H9 (cell line): ENCODE results near the gene GRIFIN. TPM values are rescaled to one million over a fixed set of nuclear protein-coding genes. Genes with fewer than 3 reads are reported as not detected.
A peak's percentile ranks its signal among the peaks of the same experiment; 100 is the strongest.

Source experiments
- DNase-seq: peaks from one replicate; pipeline ENCODE4 v3.0.0-alpha.2; 2017
- H2AFZ ChIP-seq: one replicate; pipeline ENCODE4 v1.6.1; 2013; ENCODE audit warnings: mild to moderate bottlenecking, low read length, control low read depth, moderate library complexity
- H2AK5ac ChIP-seq: 2 replicates; pipeline ENCODE4 v1.6.1; 2013; ENCODE audit warnings: low read length, control low read depth, mixed read lengths; ENCODE audit not compliant: insufficient read length
- H2BK120ac ChIP-seq: one replicate; pipeline ENCODE4 v1.6.1; 2013; ENCODE audit warnings: low read depth, mild to moderate bottlenecking, low read length, control low read depth, inconsistent platforms; ENCODE audit not compliant: poor library complexity, severe bottlenecking
- H2BK12ac ChIP-seq: 2 replicates; pipeline ENCODE4 v1.6.1; 2013; ENCODE audit warnings: low read length, control low read depth, mixed read lengths, low read depth; ENCODE audit not compliant: insufficient read length
- H2BK15ac ChIP-seq: 2 replicates; pipeline ENCODE4 v1.6.1; 2013; ENCODE audit warnings: low read depth, low read length, control low read depth
- H2BK20ac ChIP-seq: one replicate; pipeline ENCODE4 v1.6.1; 2013; ENCODE audit warnings: low read depth, mild to moderate bottlenecking, low read length, control low read depth, inconsistent platforms; ENCODE audit not compliant: poor library complexity, severe bottlenecking
- H2BK5ac ChIP-seq: 2 replicates; pipeline ENCODE4 v1.6.1; 2013; ENCODE audit warnings: low read length, control low read depth, mixed read lengths; ENCODE audit not compliant: insufficient read length
- H3K14ac ChIP-seq: 2 replicates; pipeline ENCODE4 v1.6.1; 2013; ENCODE audit warnings: low read length, control low read depth; ENCODE audit not compliant: insufficient read depth
- H3K18ac ChIP-seq: 2 replicates; pipeline ENCODE4 v1.6.1; 2013; ENCODE audit warnings: low read depth, mild to moderate bottlenecking, mixed read lengths, low read length, control low read depth; ENCODE audit not compliant: insufficient read length
- H3K23ac ChIP-seq: 2 replicates; pipeline ENCODE4 v1.6.1; 2013; ENCODE audit warnings: low read length, control low read depth, mixed read lengths, low read depth; ENCODE audit not compliant: insufficient read length
- H3K23me2 ChIP-seq: 2 replicates; pipeline ENCODE4 v1.6.1; 2013; ENCODE audit warnings: low read depth, mild to moderate bottlenecking, mixed read lengths, low read length, control low read depth; ENCODE audit not compliant: insufficient read length, poor library complexity, severe bottlenecking
- H3K27ac ChIP-seq: 2 replicates; pipeline ENCODE4 v1.5.1; 2013; ENCODE audit warnings: low read length, control low read depth, mixed read lengths, low read depth; ENCODE audit not compliant: insufficient read length
- H3K27me3 ChIP-seq: 2 replicates; pipeline ENCODE4 v1.6.1; 2013; ENCODE audit warnings: low read length, control low read depth, inconsistent platforms; ENCODE audit not compliant: insufficient read depth
- H3K4ac ChIP-seq: 2 replicates; pipeline ENCODE4 v1.6.1; 2013; ENCODE audit warnings: low read depth, mild to moderate bottlenecking, control low read depth, inconsistent platforms, low read length, moderate library complexity
- H3K4me1 ChIP-seq: 2 replicates; pipeline ENCODE4 v1.6.1; 2013; ENCODE audit warnings: low read length, control low read depth, inconsistent platforms; ENCODE audit not compliant: insufficient read depth
- H3K4me2 ChIP-seq: 2 replicates; pipeline ENCODE4 v1.6.1; 2013; ENCODE audit warnings: low read length, control low read depth, mixed read lengths; ENCODE audit not compliant: insufficient read length, insufficient read depth
- H3K56ac ChIP-seq: 2 replicates; pipeline ENCODE4 v1.6.1; 2013; ENCODE audit warnings: low read depth, mild to moderate bottlenecking, mixed read lengths, low read length, control low read depth; ENCODE audit not compliant: insufficient read length
- H3K79me1 ChIP-seq: 2 replicates; pipeline ENCODE4 v1.6.1; 2013; ENCODE audit warnings: low read depth, mild to moderate bottlenecking, moderate library complexity, low read length, control low read depth, inconsistent platforms; ENCODE audit not compliant: insufficient read depth, poor library complexity, severe bottlenecking
- H3K79me2 ChIP-seq: 2 replicates; pipeline ENCODE4 v1.6.1; 2013; ENCODE audit warnings: low read length, control low read depth, inconsistent platforms; ENCODE audit not compliant: insufficient read depth
- H3K9ac ChIP-seq: 2 replicates; pipeline ENCODE4 v1.6.1; 2013; ENCODE audit warnings: low read length, control low read depth, mixed read lengths; ENCODE audit not compliant: insufficient read length; ENCODE audit errors: extremely low read depth
- H3K9me3 ChIP-seq: one replicate; pipeline ENCODE4 v1.6.1; 2013; ENCODE audit warnings: low read depth, low read length, inconsistent platforms; ENCODE audit not compliant: control insufficient read depth
- H3T11ph ChIP-seq: one replicate; pipeline ENCODE4 v1.6.1; 2013; ENCODE audit warnings: mild to moderate bottlenecking, low read length, control low read depth, inconsistent platforms
- H4K20me1 ChIP-seq: one replicate; pipeline ENCODE4 v1.6.1; 2013; ENCODE audit not compliant: control insufficient read depth, insufficient read length, insufficient read depth
- H4K5ac ChIP-seq: 2 replicates; pipeline ENCODE4 v1.6.1; 2013; ENCODE audit warnings: low read depth, mild to moderate bottlenecking, mixed read lengths, low read length, control low read depth; ENCODE audit not compliant: insufficient read length
- H4K8ac ChIP-seq: replicated peaks from 2 replicates; pipeline ENCODE4 v1.6.1; 2013; ENCODE audit warnings: low read length, control low read depth, mixed read lengths, low read depth; ENCODE audit not compliant: insufficient read length
- H4K91ac ChIP-seq: 2 replicates; pipeline ENCODE4 v1.6.1; 2013; ENCODE audit warnings: low read depth, mild to moderate bottlenecking, moderate library complexity, mixed read lengths, low read length, control low read depth; ENCODE audit not compliant: insufficient read length
- H3K27ac Mint-ChIP-seq, 3 experiments: 2 replicates in 2 of 3; 3 replicates in 1 of 3; pipeline ENCODE4 v1.8.0; 2020 to 2021; ENCODE audit warnings: mixed read lengths in 3 of 3, mild to moderate bottlenecking in 1 of 3, moderate library complexity in 1 of 3
- H3K27me3 Mint-ChIP-seq: 2 replicates; pipeline ENCODE4 v1.8.0; 2021; ENCODE audit warnings: low read depth, mild to moderate bottlenecking, moderate library complexity, mixed read lengths
- H3K36me3 Mint-ChIP-seq, 3 experiments: 2 replicates in 2 of 3; 3 replicates in 1 of 3; pipeline ENCODE4 v1.8.0; 2020 to 2021; ENCODE audit warnings: low read depth in 3 of 3, mixed read lengths in 3 of 3; ENCODE audit not compliant: insufficient read depth in 1 of 3
- H3K4me1 Mint-ChIP-seq, 2 experiments: 2 replicates each; pipeline ENCODE4 v1.8.0; 2020; ENCODE audit warnings: mixed read lengths in 2 of 2
- H3K4me3 Mint-ChIP-seq, 2 experiments: 2 replicates in 1 of 2; 3 replicates in 1 of 2; pipeline ENCODE4 v1.8.0; 2020 to 2021; ENCODE audit warnings: mild to moderate bottlenecking in 2 of 2, mixed read lengths in 2 of 2, moderate library complexity in 1 of 2
- H3K9me3 Mint-ChIP-seq, 2 experiments: 2 replicates in 1 of 2; 3 replicates in 1 of 2; pipeline ENCODE4 v1.8.0; 2020; ENCODE audit warnings: mild to moderate bottlenecking in 2 of 2, mixed read lengths in 2 of 2, moderate library complexity in 1 of 2
- CTCF ChIP-seq: fragments of 200-600 bp; sonication (generic); conservative IDR thresholded peaks from 3 replicates; pipeline ENCODE4 v1.8.0; 2021; ENCODE audit warnings: antibody characterized with exemption, mild to moderate bottlenecking
- WGBS: extraction: QIAGEN DNeasy Blood & Tissue Kit; methylation state at CpG from one replicate; pipeline ENCODE4 v1.1.7; 2013; ENCODE audit warnings: missing lambda C conversion rate, low lambda C conversion rate, mixed read lengths; ENCODE audit not compliant: insufficient read length; ENCODE audit errors: extremely low coverage; 5-methylcytosine and 5-hydroxymethylcytosine counted together
- total RNA-seq: library from RNA; stranded (reverse); gene quantifications from 2 replicates; pipeline ENCODE4 v1.2.1, GENCODE V29; 2021

GRIFIN gene
- total RNA-seq, 1 experiment from 2014 or later, result not detected

- Histone ChIP-seq H3K23ac (no peak overlapping the region), H3K14ac (no peak overlapping the region), H3K23me2 (no peaks in the 10 kb centered on the region), H3K4ac (no peak overlapping the region), H2AK5ac (no peak overlapping the region), H3K4me1 (no peaks in the 10 kb centered on the region), H3K79me1 (no peaks in the 10 kb centered on the region), H4K20me1 (no peaks in the 10 kb centered on the region), H2BK12ac (no peak overlapping the region), H4K91ac (no peak overlapping the region), H3K27me3 (no peaks in the 10 kb centered on the region), H3K4me2 (no peak overlapping the region), H4K8ac (no peak overlapping the region), H3K56ac (no peak overlapping the region), H3T11ph (no peak overlapping the region), H3K9ac (no peak overlapping the region), H3K79me2 (no peaks in the 10 kb centered on the region), H2BK20ac (no peak overlapping the region), H2BK120ac (no peak overlapping the region), H2AFZ (no peak overlapping the region), H4K5ac (no peak overlapping the region), H3K27ac (no peak overlapping the region), H3K9me3 (no peaks in the 10 kb centered on the region), H3K18ac (no peak overlapping the region), H2BK5ac (no peak overlapping the region), H2BK15ac (no peak overlapping the region)
- H3K36me3 Mint-ChIP-seq, result peaks cover 3 to 48% (median 24%) of the 10 kb centered on the region in 3 experiments
- no peak for TF ChIP-seq CTCF
- H3K9me3 Mint-ChIP-seq, result no peaks in the 10 kb centered on the region; a peak in 1 of 5 replicates
- no peaks in the 10 kb centered on the region for H3K27me3 Mint-ChIP-seq
- H3K27ac Mint-ChIP-seq, result peak overlapping the region in 2 of 3 experiments; percentile 27 to 88; a peak in 2 of 7 replicates
- no peak for DNase-seq
- H3K4me3 Mint-ChIP-seq, result no peak overlapping the region
- no CpG with 5 or more reads among the region's 7 CpGs for WGBS
- peaks cover 0 to 13% of the 10 kb centered on the region in 2 experiments; a peak in 2 of 4 replicates for H3K4me1 Mint-ChIP-seq
Observed at GRCh38 chr7:2438186-2438585, 38.0 kb downstream of the GRIFIN start.
